Mesendoderm (in vitro differentiated cells): Measurements from ENCODE around the gene GATA6.
A peak's percentile ranks its signal among the peaks of the same experiment; 100 is the strongest.

ENCODE experiments used
- DNase-seq: peaks from one replicate; pipeline ENCODE4 v3.0.0; 2013
- H2AK5ac ChIP-seq: 2 replicates; pipeline ENCODE4 v1.6.1; 2013; ENCODE audit warnings: low read length, inconsistent platforms
- H2BK120ac ChIP-seq: 2 replicates; pipeline ENCODE4 v1.6.1; 2013; ENCODE audit warnings: low read depth, mild to moderate bottlenecking, low read length, moderate library complexity, mixed read lengths
- H2BK15ac ChIP-seq: replicated peaks from 2 replicates; pipeline ENCODE4 v1.6.1; 2013; ENCODE audit warnings: low read depth, mild to moderate bottlenecking, moderate library complexity
- H2BK5ac ChIP-seq: 2 replicates; pipeline ENCODE4 v1.6.1; 2013; ENCODE audit warnings: low read length, inconsistent platforms
- H3K18ac ChIP-seq: 2 replicates; pipeline ENCODE4 v1.6.1; 2013; ENCODE audit warnings: mild to moderate bottlenecking, low read length, mixed read lengths
- H3K23ac ChIP-seq: one replicate; pipeline ENCODE4 v1.6.1; 2013; ENCODE audit warnings: low read length
- H3K27ac ChIP-seq: 2 replicates; pipeline ENCODE4 v1.5.1; 2013; ENCODE audit warnings: low read depth, mild to moderate bottlenecking, inconsistent platforms, low read length, moderate library complexity
- H3K27me3 ChIP-seq: 2 replicates; pipeline ENCODE4 v1.6.1; 2013; ENCODE audit warnings: low read length, control low read depth, mild to moderate bottlenecking, inconsistent platforms; ENCODE audit not compliant: insufficient read depth, poor library complexity
- H3K36me3 ChIP-seq: 2 replicates; pipeline ENCODE4 v1.6.1; 2013; ENCODE audit warnings: low read length, inconsistent platforms; ENCODE audit not compliant: control insufficient read depth, insufficient read depth
- H3K4ac ChIP-seq: one replicate; pipeline ENCODE4 v1.6.1; 2013; ENCODE audit warnings: low read depth, mild to moderate bottlenecking, low read length, moderate library complexity
- H3K4me1 ChIP-seq: 2 replicates; pipeline ENCODE4 v1.6.1; 2013; ENCODE audit warnings: low read depth, low read length, inconsistent platforms; ENCODE audit not compliant: control insufficient read depth
- H3K4me2 ChIP-seq: 2 replicates; pipeline ENCODE4 v1.6.1; 2013; ENCODE audit warnings: low read length
- H3K4me3 ChIP-seq: 2 replicates; pipeline ENCODE4 v1.5.1; 2013; ENCODE audit warnings: mild to moderate bottlenecking, low read length
- H3K56ac ChIP-seq: one replicate; pipeline ENCODE4 v1.6.1; 2013; ENCODE audit warnings: low read length
- H3K79me1 ChIP-seq: 2 replicates; pipeline ENCODE4 v1.6.1; 2013; ENCODE audit warnings: low read length, inconsistent platforms
- H3K79me2 ChIP-seq: 2 replicates; pipeline ENCODE4 v1.6.1; 2013; ENCODE audit warnings: mild to moderate bottlenecking, low read length; ENCODE audit not compliant: control insufficient read depth, insufficient read depth
- H3K9ac ChIP-seq: 2 replicates; pipeline ENCODE4 v1.6.1; 2013; ENCODE audit warnings: low read length, inconsistent platforms
- H4K5ac ChIP-seq: one replicate; pipeline ENCODE4 v1.6.1; 2013; ENCODE audit warnings: low read length
- H4K8ac ChIP-seq: one replicate; pipeline ENCODE4 v1.6.1; 2013; ENCODE audit warnings: low read depth, mild to moderate bottlenecking, control low read depth, low read length, moderate library complexity
- WGBS: extraction: QIAGEN DNeasy Blood & Tissue Kit; methylation state at CpG from one replicate; pipeline ENCODE4 v1.1.7; 2013; ENCODE audit warnings: low lambda C conversion rate, missing lambda C conversion rate; ENCODE audit not compliant: insufficient coverage; ENCODE audit errors: extremely low coverage; 5-methylcytosine and 5-hydroxymethylcytosine counted together

The GATA6 gene

DNA sequence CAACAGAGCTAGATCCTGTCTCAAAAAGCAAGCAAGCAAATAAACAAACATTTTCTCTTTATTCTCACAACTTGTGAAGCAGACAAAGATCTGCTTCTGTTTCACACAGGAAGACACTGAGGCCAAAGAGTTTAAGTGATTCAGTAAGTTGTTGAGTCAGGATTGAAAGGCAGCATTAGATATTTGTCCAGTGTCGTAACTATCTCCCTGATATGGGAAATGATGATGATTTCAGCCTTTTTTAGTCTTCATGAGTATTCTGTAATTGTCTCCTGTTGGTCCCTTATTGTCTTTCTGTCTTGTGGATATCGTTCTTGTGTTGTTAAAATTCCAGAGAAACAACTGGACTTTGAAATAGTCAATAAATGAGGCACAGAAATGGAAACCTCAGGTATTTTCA, 59.6 kb downstream of the GATA6 start:
- Histone ChIP-seq H3K79me2 (no peaks in the 10 kb centered on the region), H3K9ac (no peak overlapping the region), H3K27me3 (no peaks in the 10 kb centered on the region), H2AK5ac (no peak overlapping the region), H3K79me1 (no peaks in the 10 kb centered on the region), H2BK5ac (no peak overlapping the region), H3K18ac (no peak overlapping the region), H3K4me3 (no peak overlapping the region), H3K4me1 (peaks cover 4% of the 10 kb centered on the region), H2BK120ac (no peak overlapping the region), H3K23ac (no peak overlapping the region), H3K4ac (no peak overlapping the region), H2BK15ac (no peak overlapping the region), H3K27ac (no peak overlapping the region), H3K36me3 (no peaks in the 10 kb centered on the region), H3K4me2 (no peak overlapping the region), H3K56ac (no peak overlapping the region), H4K8ac (no peak overlapping the region), H4K5ac (no peak overlapping the region)
- no CpG with 5 or more reads among the region's 2 CpGs for WGBS
- DNase-seq: no peak

DNA sequence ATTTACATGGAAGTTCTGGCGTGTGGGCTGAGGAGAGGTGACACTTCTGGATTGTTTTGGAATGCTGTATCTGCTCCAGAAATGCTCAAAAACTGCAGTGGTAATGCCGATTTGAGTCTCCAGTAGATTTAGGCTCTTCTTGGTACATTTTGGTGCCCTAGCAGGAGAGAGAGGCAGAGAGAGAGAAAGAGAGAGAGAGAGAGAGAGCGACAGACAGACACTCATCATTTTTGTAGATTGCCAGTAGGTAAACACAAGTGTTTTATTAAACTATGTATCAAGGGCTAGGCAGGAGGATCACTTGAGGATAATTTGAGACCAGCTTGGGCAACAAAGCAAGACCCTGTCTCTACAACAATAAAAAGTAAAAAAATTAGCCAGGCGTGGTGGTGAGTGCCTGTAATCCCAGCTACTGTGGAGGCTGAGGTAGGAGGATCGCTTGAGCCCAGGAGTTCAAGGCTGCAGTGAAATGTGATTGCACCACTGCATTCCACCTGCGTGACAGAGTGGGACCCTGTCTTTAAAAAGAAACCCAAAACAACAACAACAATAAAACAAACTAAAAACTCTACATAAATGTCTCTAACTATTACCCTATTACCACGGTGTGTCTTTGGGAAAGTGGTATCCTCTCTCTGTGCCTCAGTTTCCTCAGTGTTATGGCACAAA, 60.2 kb downstream of the GATA6 start:
- Histone ChIP-seq H3K36me3 (no peaks in the 10 kb centered on the region), H2BK5ac (no peak overlapping the region), H3K27me3 (no peaks in the 10 kb centered on the region), H3K4me2 (no peak overlapping the region), H3K23ac (no peak overlapping the region), H2BK15ac (no peak overlapping the region), H3K79me2 (no peaks in the 10 kb centered on the region), H4K5ac (no peak overlapping the region), H3K4ac (no peak overlapping the region), H3K4me3 (no peak overlapping the region), H4K8ac (no peak overlapping the region), H2AK5ac (no peak overlapping the region), H3K18ac (no peak overlapping the region), H2BK120ac (no peak overlapping the region), H3K27ac (no peak overlapping the region), H3K4me1 (peaks cover 4% of the 10 kb centered on the region), H3K9ac (no peak overlapping the region), H3K79me1 (no peaks in the 10 kb centered on the region), H3K56ac (no peak overlapping the region)
- no peak for DNase-seq
- no CpG with 5 or more reads among the region's 7 CpGs for WGBS

DNA sequence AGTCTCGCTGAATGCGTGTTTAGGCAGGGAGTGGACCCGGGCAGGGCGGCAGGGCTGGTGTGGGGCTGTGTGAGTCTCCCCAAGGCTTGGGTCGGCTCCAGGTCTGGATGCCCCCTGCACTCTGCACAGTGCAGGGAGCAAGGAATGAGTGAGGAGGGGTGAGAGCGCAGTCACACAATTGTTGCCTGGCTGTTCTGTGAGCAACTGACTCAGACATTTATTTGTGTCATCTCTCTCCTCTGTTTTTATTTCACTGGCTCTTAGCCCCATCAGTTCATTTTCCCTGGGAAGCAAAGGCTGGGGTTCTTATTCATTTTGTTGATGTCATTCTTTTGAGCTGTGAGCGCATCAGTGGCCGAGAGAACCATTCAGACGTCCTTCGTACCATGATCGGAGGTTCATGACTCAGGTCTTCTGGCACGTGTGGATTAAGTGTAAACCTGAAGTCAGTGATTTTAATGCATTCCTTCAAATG, 61.1 kb downstream of the GATA6 start:
- no peak overlapping the region for H3K4ac ChIP-seq
- no peaks in the 10 kb centered on the region for H3K27me3 ChIP-seq
- H3K4me2 ChIP-seq: no peak overlapping the region
- H2BK15ac ChIP-seq: no peak overlapping the region
- no peak for DNase-seq
- no peak overlapping the region for H3K56ac ChIP-seq
- no peaks in the 10 kb centered on the region for H3K79me1 ChIP-seq
- H3K4me3 ChIP-seq: no peak overlapping the region
- H2AK5ac ChIP-seq: no peak overlapping the region
- no peak overlapping the region for H2BK5ac ChIP-seq
- no peak overlapping the region for H4K8ac ChIP-seq
- H3K79me2 ChIP-seq: no peaks in the 10 kb centered on the region
- H3K27ac ChIP-seq: no peak overlapping the region
- H3K18ac ChIP-seq: no peak overlapping the region
- no peak overlapping the region for H3K23ac ChIP-seq
- no peak overlapping the region for H2BK120ac ChIP-seq
- no peak overlapping the region for H3K9ac ChIP-seq
- WGBS: no CpG with 5 or more reads among the region's 12 CpGs
- H4K5ac ChIP-seq: no peak overlapping the region
- no peaks in the 10 kb centered on the region for H3K36me3 ChIP-seq
- H3K4me1 ChIP-seq: peaks cover 4% of the 10 kb centered on the region

DNA sequence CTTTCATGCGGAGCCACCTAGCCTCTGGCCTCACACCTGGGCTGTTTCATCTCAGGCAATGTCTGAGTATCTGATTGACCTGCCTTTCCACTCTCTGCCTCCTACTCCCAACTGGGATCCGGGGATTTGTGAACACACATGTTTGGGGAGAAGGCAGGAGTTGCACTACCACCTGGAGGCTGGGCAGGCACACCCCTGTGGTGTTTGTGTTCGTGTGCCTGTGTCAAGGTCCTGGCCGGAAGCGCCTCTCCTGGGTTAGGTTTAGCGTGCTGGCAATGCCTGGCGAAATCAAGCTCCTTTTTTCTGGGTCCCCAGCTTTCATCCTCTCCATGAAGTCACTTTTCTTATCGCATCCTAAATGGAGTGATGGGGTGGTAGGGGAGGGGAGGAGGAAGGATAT, 63.9 kb downstream of the GATA6 start:
- H4K8ac ChIP-seq: no peak overlapping the region
- H3K27ac ChIP-seq: no peak overlapping the region
- no peak overlapping the region for H3K23ac ChIP-seq
- no peak overlapping the region for H2AK5ac ChIP-seq
- no peak overlapping the region for H3K4ac ChIP-seq
- no peak overlapping the region for H2BK15ac ChIP-seq
- no peak overlapping the region for H3K9ac ChIP-seq
- no peak overlapping the region for H4K5ac ChIP-seq
- peaks cover 4% of the 10 kb centered on the region for H3K4me1 ChIP-seq
- no peak overlapping the region for H3K4me3 ChIP-seq
- H3K79me2 ChIP-seq: no peaks in the 10 kb centered on the region
- no peak overlapping the region for H3K56ac ChIP-seq
- H3K79me1 ChIP-seq: no peaks in the 10 kb centered on the region
- WGBS: no CpG with 5 or more reads among the region's 8 CpGs
- no peak overlapping the region for H3K4me2 ChIP-seq
- H2BK5ac ChIP-seq: no peak overlapping the region
- no peak overlapping the region for H3K18ac ChIP-seq
- no peaks in the 10 kb centered on the region for H3K36me3 ChIP-seq
- DNase-seq: no peak
- no peak overlapping the region for H2BK120ac ChIP-seq
- no peaks in the 10 kb centered on the region for H3K27me3 ChIP-seq

DNA sequence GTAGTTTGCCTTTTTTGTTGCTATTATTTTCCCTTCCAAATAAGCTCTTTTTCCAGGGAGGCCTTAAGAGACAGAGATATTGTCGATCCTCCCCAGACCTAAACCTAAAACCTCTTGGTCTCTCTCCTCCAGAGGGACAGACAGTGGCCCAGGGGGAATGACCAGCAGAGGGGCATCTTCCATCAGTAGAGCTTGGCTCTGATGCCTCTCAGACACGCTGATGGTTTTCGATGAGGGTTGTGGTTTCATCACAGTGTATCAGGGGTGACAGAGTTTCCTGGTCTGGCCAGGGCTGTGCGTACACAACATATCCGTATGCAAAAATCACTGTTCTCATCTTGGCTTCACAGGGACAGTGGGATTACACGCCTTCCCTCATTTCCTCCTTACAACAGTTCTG, 68.6 kb downstream of the GATA6 start:
- Histone ChIP-seq H4K8ac (no peak overlapping the region), H3K18ac (no peak overlapping the region), H3K27me3 (no peaks in the 10 kb centered on the region), H3K23ac (no peak overlapping the region), H3K4me1 (peaks cover 4% of the 10 kb centered on the region), H2AK5ac (no peak overlapping the region), H3K79me1 (no peaks in the 10 kb centered on the region), H3K27ac (no peak overlapping the region), H3K36me3 (no peaks in the 10 kb centered on the region), H3K4ac (no peak overlapping the region), H3K4me2 (no peak overlapping the region), H3K56ac (no peak overlapping the region), H3K79me2 (no peaks in the 10 kb centered on the region), H3K9ac (no peak overlapping the region), H4K5ac (no peak overlapping the region), H2BK15ac (no peak overlapping the region), H2BK5ac (no peak overlapping the region), H2BK120ac (no peak overlapping the region), H3K4me3 (no peak overlapping the region)
- no peak for DNase-seq
- WGBS: no CpG with 5 or more reads among the region's 6 CpGs

DNA sequence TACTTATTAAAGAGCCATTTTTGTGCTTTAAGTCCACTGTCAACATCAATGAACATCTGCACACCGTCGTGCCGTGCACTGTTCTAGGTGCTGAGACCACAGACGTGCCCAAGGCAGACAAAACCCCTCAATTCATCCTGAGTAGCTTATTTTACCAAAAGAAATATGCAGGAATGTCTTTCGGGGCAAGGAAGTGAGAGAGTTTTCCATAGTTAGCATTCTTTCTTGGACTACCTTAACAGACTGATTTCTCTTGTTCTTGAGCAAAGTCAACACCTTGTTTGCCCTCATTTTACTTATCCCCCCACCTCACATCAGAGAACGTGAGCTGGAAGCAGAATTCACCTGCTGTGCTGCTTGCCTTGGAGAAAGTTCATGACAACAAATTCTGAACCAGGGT, 69.3 kb downstream of the GATA6 start:
- peak; percentile 52 for DNase-seq
- WGBS: no CpG with 5 or more reads among the region's 6 CpGs

More for the DNA sequence above, 69.3 kb downstream of the GATA6 start:
- Histone ChIP-seq H2BK15ac (no peak overlapping the region), H3K4me2 (no peak overlapping the region), H3K4me3 (no peak overlapping the region), H3K27me3 (no peaks in the 10 kb centered on the region), H2AK5ac (no peak overlapping the region), H3K9ac (no peak overlapping the region), H2BK120ac (no peak overlapping the region), H3K4me1 (no peaks in the 10 kb centered on the region), H3K27ac (no peak overlapping the region), H3K79me1 (no peaks in the 10 kb centered on the region), H2BK5ac (no peak overlapping the region), H3K36me3 (no peaks in the 10 kb centered on the region), H4K8ac (no peak overlapping the region), H3K23ac (no peak overlapping the region), H3K56ac (no peak overlapping the region), H3K18ac (no peak overlapping the region), H4K5ac (no peak overlapping the region), H3K79me2 (no peaks in the 10 kb centered on the region), H3K4ac (no peak overlapping the region)
